Activated naive CD4-positive, alpha-beta T cell treated with anti-CD3 and anti-CD28 coated beads, Interleukin-2, amount 10 ng/mL, durations not matched to agents 7 days and 5 days (primary cell): Measurements from ENCODE around the gene C6orf89.

Experiments used
- CTCF ChIA-PET: fragments of 350-600 bp; sonication (Branson Sonifier 250); formaldehyde crosslinking; loops from one replicate; lab custom pipeline; 2021; ENCODE audit warnings: antibody characterized with exemption; lab: Charles Lee
- DNase-seq: peaks from one replicate; pipeline ENCODE4 v3.0.0-alpha.2; 2020
- H3K27ac Mint-ChIP-seq: one replicate; pipeline ENCODE4 v1.8.0; 2021; ENCODE audit warnings: mild to moderate bottlenecking, moderate library complexity, mixed read lengths
- H3K27me3 Mint-ChIP-seq: one replicate; pipeline ENCODE4 v1.8.0; 2021; ENCODE audit warnings: mild to moderate bottlenecking, mixed read lengths
- H3K36me3 Mint-ChIP-seq: one replicate; pipeline ENCODE4 v1.8.0; 2021; ENCODE audit warnings: mixed read lengths
- H3K4me1 Mint-ChIP-seq: one replicate; pipeline ENCODE4 v1.8.0; 2021; ENCODE audit warnings: mixed read lengths
- H3K4me3 Mint-ChIP-seq: one replicate; pipeline ENCODE4 v1.8.0; 2021; ENCODE audit warnings: mild to moderate bottlenecking, moderate library complexity, mixed read lengths
- H3K9me3 Mint-ChIP-seq: one replicate; pipeline ENCODE4 v1.8.0; 2021; ENCODE audit warnings: mixed read lengths

C6orf89 gene

GRCh38 chr6:36860126-36860525 is 25.6 kb upstream of the C6orf89 start:
- CTCF ChIA-PET = interaction anchor here (0.6 to 1.5 kb wide), 6 partner anchors 9 to 99 kb away, joined by 3 to 14 read pairs (median 4); no protein-coding TSS in a partner anchor
- DNase-seq = no peak
- no peak overlapping the region for H3K27ac Mint-ChIP-seq
- H3K27me3 Mint-ChIP-seq = no peaks in the 10 kb centered on the region
- H3K36me3 Mint-ChIP-seq = peaks cover 54% of the 10 kb centered on the region
- H3K4me3 Mint-ChIP-seq = no peak overlapping the region
- H3K9me3 Mint-ChIP-seq = no peaks in the 10 kb centered on the region
- peaks cover 11% of the 10 kb centered on the region for H3K4me1 Mint-ChIP-seq

GRCh38 chr6:36862164-36862847 is 23.4 kb upstream of the C6orf89 start:
- Mint-ChIP-seq H3K9me3 (no peaks in the 10 kb centered on the region), H3K4me1 (peaks cover 29% of the 10 kb centered on the region), H3K4me3 (no peak overlapping the region), H3K27me3 (no peaks in the 10 kb centered on the region), H3K27ac (peak overlapping the region; percentile 3), H3K36me3 (peaks cover 49% of the 10 kb centered on the region)
- DNase-seq = no peak
- CTCF ChIA-PET = interaction anchor here (0.7 kb wide), 1 partner anchor 15 kb away, joined by 4 read pairs; no protein-coding TSS in a partner anchor

GRCh38 chr6:36862848-36863382 is 22.8 kb upstream of the C6orf89 start:
- H3K9me3 Mint-ChIP-seq = no peaks in the 10 kb centered on the region
- CTCF ChIA-PET = interaction anchor here (2.2 to 2.4 kb wide), 2 partner anchors 10 kb away, joined by 7 to 12 read pairs; no protein-coding TSS in a partner anchor
- H3K4me3 Mint-ChIP-seq = no peak overlapping the region
- H3K27ac Mint-ChIP-seq = no peak overlapping the region
- H3K36me3 Mint-ChIP-seq = peaks cover 52% of the 10 kb centered on the region
- no peak for DNase-seq
- peaks cover 34% of the 10 kb centered on the region for H3K4me1 Mint-ChIP-seq
- no peaks in the 10 kb centered on the region for H3K27me3 Mint-ChIP-seq

- H3K36me3 Mint-ChIP-seq = peaks cover 54% of the 10 kb centered on the region
- no peak overlapping the region for H3K4me3 Mint-ChIP-seq
- peak overlapping the region; percentile 6 for H3K27ac Mint-ChIP-seq
- peaks cover 38% of the 10 kb centered on the region for H3K4me1 Mint-ChIP-seq
- no peaks in the 10 kb centered on the region for H3K27me3 Mint-ChIP-seq
- DNase-seq = no peak
- no peaks in the 10 kb centered on the region for H3K9me3 Mint-ChIP-seq
- CTCF ChIA-PET = interaction anchor here (0.8 to 2.4 kb wide), 7 partner anchors 9 to 154 kb away, joined by 3 to 12 read pairs (median 7); partner anchors contain the start of gene C6orf89
Observed at GRCh38 chr6:36863670-36864540, 21.8 kb upstream of the C6orf89 start.

GRCh38 chr6:36865835-36866234 is 19.9 kb upstream of the C6orf89 start:
- Mint-ChIP-seq H3K27me3 (no peaks in the 10 kb centered on the region), H3K9me3 (no peaks in the 10 kb centered on the region), H3K36me3 (peaks cover 59% of the 10 kb centered on the region), H3K4me1 (peaks cover 42% of the 10 kb centered on the region), H3K4me3 (no peak overlapping the region), H3K27ac (no peak overlapping the region)
- CTCF ChIA-PET = interaction anchor here (0.8 to 2.3 kb wide), 4 partner anchors 13 to 100 kb away, joined by 3 to 12 read pairs (median 5); no protein-coding TSS in a partner anchor
- no peak for DNase-seq

GRCh38 chr6:36867471-36868224 is 18.1 kb upstream of the C6orf89 start:
- H3K4me3 Mint-ChIP-seq = no peak overlapping the region
- H3K27ac Mint-ChIP-seq = no peak overlapping the region
- peaks cover 62% of the 10 kb centered on the region for H3K36me3 Mint-ChIP-seq
- no peaks in the 10 kb centered on the region for H3K27me3 Mint-ChIP-seq
- H3K9me3 Mint-ChIP-seq = no peaks in the 10 kb centered on the region
- CTCF ChIA-PET = no interaction called here
- H3K4me1 Mint-ChIP-seq = peaks cover 57% of the 10 kb centered on the region
- no peak for DNase-seq

GRCh38 chr6:36871686-36872085 is 14.1 kb upstream of the C6orf89 start:
- Mint-ChIP-seq H3K9me3 (no peaks in the 10 kb centered on the region), H3K4me3 (no peak overlapping the region), H3K27me3 (no peaks in the 10 kb centered on the region), H3K36me3 (peaks cover 38% of the 10 kb centered on the region), H3K4me1 (peaks cover 72% of the 10 kb centered on the region), H3K27ac (no peak overlapping the region)
- CTCF ChIA-PET = interaction anchor here (0.7 to 8.4 kb wide), 7 partner anchors 20 to 751 kb away, joined by 3 to 46 read pairs (median 6); no protein-coding TSS in a partner anchor
- no peak for DNase-seq

GRCh38 chr6:36873115-36873514 is 12.6 kb upstream of the C6orf89 start:
- H3K4me3 Mint-ChIP-seq = peak overlapping the region; percentile 92
- no peaks in the 10 kb centered on the region for H3K27me3 Mint-ChIP-seq
- H3K9me3 Mint-ChIP-seq = no peaks in the 10 kb centered on the region
- CTCF ChIA-PET = interaction anchor here (0.6 to 8.4 kb wide), 16 partner anchors 9 to 453 kb away, joined by 3 to 51 read pairs (median 6); partner anchors contain the start of gene C6orf89
- H3K27ac Mint-ChIP-seq = peak overlapping the region; percentile 96
- no peak for DNase-seq
- H3K4me1 Mint-ChIP-seq = peaks cover 64% of the 10 kb centered on the region
- peaks cover 28% of the 10 kb centered on the region for H3K36me3 Mint-ChIP-seq

GRCh38 chr6:36873612-36874442 is 11.9 kb upstream of the C6orf89 start:
- H3K4me3 Mint-ChIP-seq = peak overlapping the region; percentile 92
- H3K27me3 Mint-ChIP-seq = peaks cover 1% of the 10 kb centered on the region
- H3K27ac Mint-ChIP-seq = peak overlapping the region; percentile 96
- CTCF ChIA-PET = interaction anchor here (0.6 to 8.4 kb wide), 21 partner anchors 10 to 452 kb away, joined by 3 to 51 read pairs (median 5); partner anchors contain the start of gene C6orf89
- DNase-seq = no peak
- H3K4me1 Mint-ChIP-seq = peaks cover 62% of the 10 kb centered on the region
- no peaks in the 10 kb centered on the region for H3K9me3 Mint-ChIP-seq
- peaks cover 24% of the 10 kb centered on the region for H3K36me3 Mint-ChIP-seq

- CTCF ChIA-PET = interaction anchor here (0.6 to 8.4 kb wide), 15 partner anchors 10 to 320 kb away, joined by 3 to 51 read pairs (median 6); partner anchors contain the start of gene C6orf89
- Mint-ChIP-seq H3K36me3 (peaks cover 21% of the 10 kb centered on the region), H3K9me3 (no peaks in the 10 kb centered on the region), H3K4me3 (peak within 1 kb of the TSS; percentile 92), H3K27ac (peak within 1 kb of the TSS; percentile 96), H3K4me1 (peaks cover 62% of the 10 kb centered on the region), H3K27me3 (peaks cover 8% of the 10 kb centered on the region)
- DNase-seq = peak; percentile 86
Observed at GRCh38 chr6:36874443-36875249, 11.1 kb upstream of the C6orf89 start, which contains the start of gene PPIL1. Gene PPIL1, minus strand, starts transcription at chr6:36874803. Its CDS starts 31 bp downstream, at chr6:36874772.

- no peaks in the 10 kb centered on the region for H3K9me3 Mint-ChIP-seq
- CTCF ChIA-PET = interaction anchor here (1.3 to 8.4 kb wide), 7 partner anchors 9 to 143 kb away, joined by 5 to 51 read pairs (median 8); partner anchors contain the start of gene C6orf89
- H3K4me1 Mint-ChIP-seq = peaks cover 58% of the 10 kb centered on the region
- H3K36me3 Mint-ChIP-seq = peaks cover 17% of the 10 kb centered on the region
- DNase-seq = no peak
- peak overlapping the region; percentile 92 for H3K4me3 Mint-ChIP-seq
- H3K27me3 Mint-ChIP-seq = peaks cover 8% of the 10 kb centered on the region
- peak overlapping the region; percentile 96 for H3K27ac Mint-ChIP-seq
Observed at GRCh38 chr6:36875250-36875633, 10.5 kb upstream of the C6orf89 start.

GRCh38 chr6:36884610-36885009 is 1.1 kb upstream of the C6orf89 start:
- DNase-seq = no peak
- CTCF ChIA-PET = interaction anchor here (1.0 to 6.2 kb wide), 13 partner anchors 10 to 441 kb away, joined by 3 to 96 read pairs (median 6); partner anchors contain the start of gene PPIL1
- no peaks in the 10 kb centered on the region for H3K27me3 Mint-ChIP-seq
- no peak overlapping the region for H3K4me3 Mint-ChIP-seq
- H3K4me1 Mint-ChIP-seq = peaks cover 37% of the 10 kb centered on the region
- H3K36me3 Mint-ChIP-seq = peaks cover 6% of the 10 kb centered on the region
- peak overlapping the region; percentile 49 for H3K27ac Mint-ChIP-seq
- H3K9me3 Mint-ChIP-seq = no peaks in the 10 kb centered on the region
